ENCODE measurements around the gene AQP6. TPM values are rescaled to one million over a fixed set of nuclear protein-coding genes. Genes with fewer than 3 reads are reported as not detected.

The AQP6 gene
- total and polyA plus RNA-seq, 10 of the 15 experiments (the other 5 are each of a cell fraction or from before 2014, with no cell fraction given) = not detected

GRCh38 chr12:50018968-50019367 is 46.2 kb downstream of the AQP6 start:
- CTCF ChIA-PET = interaction anchor here (0.7 to 15.2 kb wide), 7 partner anchors 9 to 74 kb away, joined by 3 to 114 read pairs (median 6); no protein-coding TSS in a partner anchor
- in situ Hi-C loops (cut with MboI) (no loop called here), intact Hi-C loops (cut with micrococcal nuclease; ENCODE audit: unreplicated experiment) (no loop called here)
- WGBS (ENCODE audit: insufficient coverage, insufficient replicate concordance, low lambda C conversion rate, missing lambda C conversion rate) = 91% methylated on average over 2 of the region's 2 CpGs
- POLR2A ChIA-PET = no interaction called here
- no peak overlapping the region for H3K9ac ChIP-seq (ENCODE audit: control insufficient read depth, insufficient read depth, low read length)
- ATAC-seq (no peak), DNase-seq (ENCODE audit: low read depth, low spot score) (no peak), FAIRE-seq (no peak)
- peaks cover 2 to 7% of the 10 kb centered on the region in 2 experiments; a peak in 2 of 4 replicates for H3K36me3 ChIP-seq (ENCODE audit: control insufficient read depth in 2 of 2, insufficient read depth in 2 of 2, low read length in 1 of 2)
- H3K79me2 ChIP-seq (ENCODE audit: control insufficient read depth, insufficient read depth, low read length) = peaks cover 71% of the 10 kb centered on the region
- no peak overlapping the region for H3K4me2 ChIP-seq (ENCODE audit: control insufficient read depth, insufficient read depth)
- H2AFZ ChIP-seq (ENCODE audit: control insufficient read depth, low read depth, low read length) = no peak overlapping the region
- 0 out of 2 replicates have a peak, but pooled peaks cover 3% of the 10 kb centered on the region for H3K4me1 ChIP-seq (ENCODE audit: control insufficient read depth, insufficient read depth, low read length)
- RAD21 ChIA-PET (ENCODE audit: unreplicated experiment) = no interaction called here
- no TSS peak for BruUV-seq (replicated peaks)
- H4K20me1 ChIP-seq (ENCODE audit: control insufficient read depth, insufficient read depth) = no peaks in the 10 kb centered on the region
- H3K27ac ChIP-seq (ENCODE audit: control insufficient read depth, insufficient read depth) = no peak overlapping the region
- SMC1A ChIA-PET (ENCODE audit: uncharacterized antibody, unreplicated experiment) = no interaction called here
- H3K4me3 ChIP-seq = no peak overlapping the region
- no peak for TF ChIP-seq ZNF622 (IDR thresholded peaks at IDR 0.05)
- no peak for TF ChIP-seq RELA (IDR thresholded peaks at IDR 0.05; ENCODE audit: borderline replicate concordance, partially characterized antibody)
- no peak for TF ChIP-seq ZNF207 (IDR thresholded peaks at IDR 0.05; ENCODE audit: borderline replicate concordance)
- no peak for TF ChIP-seq E2F8 (IDR thresholded peaks at IDR 0.05; ENCODE audit: low read depth, partially characterized antibody)
- no peak for TF ChIP-seq ZBTB33 (IDR thresholded peaks at IDR 0.05)
- TF ChIP-seq SIN3A (IDR thresholded peaks at IDR 0.05; ENCODE audit: low read depth, low read length) = no peak
- TF ChIP-seq SRF (IDR thresholded peaks at IDR 0.05; ENCODE audit: low read depth in 2 of 2, low read length in 2 of 2) = no peak
- TF ChIP-seq MTA3 (IDR thresholded peaks at IDR 0.05; ENCODE audit: borderline replicate concordance, low read length) = no peak
- no peak for TF ChIP-seq BCLAF1 (IDR thresholded peaks at IDR 0.05)
- H3K27me3 ChIP-seq (replicated peaks in 1 of 2; ENCODE audit: control insufficient read depth in 2 of 2, insufficient read depth in 2 of 2, low read length in 1 of 2) = no peaks in the 10 kb centered on the region
- no peaks in the 10 kb centered on the region for H3K9me3 ChIP-seq (replicated peaks; ENCODE audit: control insufficient read depth, insufficient read depth, low read length)
